Cerebellar cortex (tissue), 1 donor: ENCODE data around the gene ARMCX4.
"Not testable (repeated sequence)": the region's sequence is repeated elsewhere in the genome, so short reads cannot be mapped to it uniquely, and the experiment has no call there.

Source experiments
- DNase-seq: peaks from one replicate; pipeline ENCODE4 v3.0.0-alpha.2; 2015; ENCODE audit warnings: low spot score

ARMCX4 gene

GRCh38 chrX:101485212-101485949 lies at the start of gene ARMCX4:
Gene ARMCX4 (plus strand): TSS chrX:101485456. CDS start chrX:101488590, 3,134 bp downstream.
- peak; percentile 58 for DNase-seq

- no peak for DNase-seq
Measured at GRCh38 chrX:101442085-101442484, 43.2 kb upstream of the ARMCX4 start.

- no peak for DNase-seq
Measured at GRCh38 chrX:101449279-101449678, 36.0 kb upstream of the ARMCX4 start.

- DNase-seq, result no peak
Measured at GRCh38 chrX:101450085-101450484, 35.2 kb upstream of the ARMCX4 start.

GRCh38 chrX:101450961-101451360 lies 34.3 kb upstream of the ARMCX4 start:
- no peak for DNase-seq

- DNase-seq, result no peak
Measured at GRCh38 chrX:101452056-101452455, 33.2 kb upstream of the ARMCX4 start.

GRCh38 chrX:101460669-101461068 lies 24.6 kb upstream of the ARMCX4 start:
- no peak for DNase-seq

- peak; percentile 26 for DNase-seq
Measured at GRCh38 chrX:101462892-101463291, 22.4 kb upstream of the ARMCX4 start.

- DNase-seq, result no peak
Measured at GRCh38 chrX:101478366-101478765, 6.9 kb upstream of the ARMCX4 start.

GRCh38 chrX:101482296-101482695 lies 3.0 kb upstream of the ARMCX4 start:
- DNase-seq, result no peak

- DNase-seq, result no peak
Measured at GRCh38 chrX:101483705-101484104, 1.6 kb upstream of the ARMCX4 start.

GRCh38 chrX:101484135-101484534 lies 1.1 kb upstream of the ARMCX4 start:
- DNase-seq, result no peak

- no peak for DNase-seq
Measured at GRCh38 chrX:101488796-101489195, 3.5 kb downstream of the ARMCX4 start.

GRCh38 chrX:101491943-101492342 lies 6.7 kb downstream of the ARMCX4 start:
- DNase-seq, result no peak

- DNase-seq, result no peak
Measured at GRCh38 chrX:101493225-101493624, 8.0 kb downstream of the ARMCX4 start.

- DNase-seq, result not testable (repeated sequence)
Measured at GRCh38 chrX:101502929-101503328, 17.7 kb downstream of the ARMCX4 start.

- no peak for DNase-seq
Measured at GRCh38 chrX:101507372-101507771, 22.1 kb downstream of the ARMCX4 start.

- DNase-seq, result no peak
Measured at GRCh38 chrX:101507986-101508385, 22.7 kb downstream of the ARMCX4 start.

- no peak for DNase-seq
Measured at GRCh38 chrX:101530944-101531343, 45.7 kb downstream of the ARMCX4 start.
